Endothelial cell of umbilical vein (primary cell): ENCODE data around the gene SLC1A3. TPM values are rescaled to one million over a fixed set of nuclear protein-coding genes. Genes with fewer than 3 reads are reported as not detected.

Experiments used
- BruUV-seq: library from RNA; stranded (reverse); fragments of 400-500 nt; replicated peaks from 2 replicates; lab custom pipeline; 2021; lab: Mats Ljungman, UMichigan
- CTCF ChIA-PET: fragments of 300-600, 350-600 bp; sonication (Branson Sonifier 250); formaldehyde crosslinking; loops from one replicate; lab custom pipeline; 2021; ENCODE audit warnings: antibody characterized with exemption, inconsistent platforms; lab: Charles Lee
- POLR2A ChIA-PET: fragments of 300-600, 350-600 bp; sonication (Branson Sonifier 250); formaldehyde crosslinking; loops from one replicate; lab custom pipeline; 2021; ENCODE audit warnings: antibody characterized with exemption, inconsistent platforms; lab: Charles Lee
- DNase-seq: peaks from one replicate; pipeline ENCODE4 v3.0.0-alpha.2; 2011; ENCODE audit warnings: low read depth, low spot score
- FAIRE-seq: peaks from 2 replicates; lab custom pipeline; 2011; peaks lifted over from hg19 to GRCh38; lab: Jason Lieb, UNC
- H2AFZ ChIP-seq: 2 replicates; pipeline ENCODE4 v1.6.0; 2012; ENCODE audit warnings: low read depth, low read length, control low read depth, inconsistent platforms
- H3K27ac ChIP-seq: 2 replicates; pipeline ENCODE4 v1.5.1; 2011; ENCODE audit warnings: low read depth, mild to moderate bottlenecking, control low read depth, low read length, moderate library complexity; ENCODE audit not compliant: insufficient read depth
- H3K27me3 ChIP-seq, 2 experiments: 2 replicates each; pipeline versions ENCODE4 v1.6.0 to v1.6.1; 2011; ENCODE audit warnings: low read length in 2 of 2, mixed read lengths in 1 of 2; ENCODE audit not compliant: control insufficient read depth in 2 of 2, insufficient read depth in 2 of 2
- H3K36me3 ChIP-seq, 2 experiments: 2 replicates in 1 of 2; 3 replicates in 1 of 2; pipeline ENCODE4 v1.5.1; 2011; ENCODE audit warnings: low read length in 2 of 2, mild to moderate bottlenecking in 1 of 2, moderate library complexity in 1 of 2; ENCODE audit not compliant: control insufficient read depth in 2 of 2, insufficient read depth in 2 of 2; ENCODE audit errors: extremely low read depth in 1 of 2
- H3K4me1 ChIP-seq: 3 replicates; pipeline ENCODE4 v1.5.1; 2011; ENCODE audit warnings: mild to moderate bottlenecking, low read length; ENCODE audit not compliant: control insufficient read depth, insufficient read depth; ENCODE audit errors: extremely low read depth
- H3K4me2 ChIP-seq: 2 replicates; pipeline ENCODE4 v1.6.1; 2011; ENCODE audit warnings: low read length, control low read depth, mixed read lengths; ENCODE audit not compliant: insufficient read depth
- H3K4me3 ChIP-seq, 3 experiments: fragments of 200-600 bp in 1 of 3; sonication (generic), shearing (Covaris generic) in 1 of 3; replicated peaks in 1 of 3; 2 replicates each; pipeline ENCODE4 v1.5.1; 2011 to 2016; ENCODE audit warnings: control low read depth in 3 of 3, low read length in 3 of 3, mild to moderate bottlenecking in 2 of 3, inconsistent platforms in 1 of 3, low read depth in 1 of 3, moderate library complexity in 1 of 3; ENCODE audit not compliant: insufficient read depth in 1 of 3
- H3K79me2 ChIP-seq: 2 replicates; pipeline ENCODE4 v1.6.0; 2012; ENCODE audit warnings: low read length, inconsistent platforms; ENCODE audit not compliant: control insufficient read depth, insufficient read depth
- H3K9ac ChIP-seq: replicated peaks from 2 replicates; pipeline ENCODE3; 2011; ENCODE audit warnings: low read length, control low read depth; ENCODE audit not compliant: insufficient read depth; ENCODE audit errors: extremely low read depth
- H3K9me1 ChIP-seq: replicated peaks from 3 replicates; pipeline ENCODE4 v1.6.0; 2011; ENCODE audit warnings: mild to moderate bottlenecking, low read length; ENCODE audit not compliant: control insufficient read depth, insufficient read depth; ENCODE audit errors: extremely low read depth
- H3K9me3 ChIP-seq: replicated peaks from 2 replicates; pipeline ENCODE4 v1.5.1; 2012; ENCODE audit warnings: low read length, inconsistent platforms; ENCODE audit not compliant: control insufficient read depth, insufficient read depth
- H4K20me1 ChIP-seq: replicated peaks from 2 replicates; pipeline ENCODE3; 2011; ENCODE audit warnings: mild to moderate bottlenecking, low read length; ENCODE audit not compliant: control insufficient read depth, insufficient read depth; ENCODE audit errors: extremely low read depth
- CTCF ChIP-seq, 2 donors: IDR thresholded peaks; 1 replicate in 1 of 2; 2 replicates in 1 of 2; pipeline ENCODE4 v1.5.1; 2011; ENCODE audit warnings: low read length in 2 of 2, mild to moderate bottlenecking in 2 of 2, moderate library complexity in 2 of 2, control low read depth in 1 of 2, inconsistent platforms in 1 of 2, low read depth in 1 of 2; ENCODE audit not compliant: insufficient read depth in 1 of 2; ENCODE audit errors: extremely low read depth in 1 of 2
- EZH2 ChIP-seq: IDR thresholded peaks from 2 replicates; pipeline ENCODE4 v1.6.1; 2012; ENCODE audit warnings: borderline replicate concordance, low read depth, mild to moderate bottlenecking, moderate library complexity, low read length, inconsistent platforms; ENCODE audit not compliant: severe bottlenecking
- FOS ChIP-seq: IDR thresholded peaks from 2 replicates; pipeline ENCODE4 v1.6.1; 2011; ENCODE audit warnings: mild to moderate bottlenecking, low read length, moderate library complexity, borderline replicate concordance; ENCODE audit not compliant: insufficient read depth
- GATA2 ChIP-seq: IDR thresholded peaks from 2 replicates; pipeline ENCODE4 v1.7.0; 2011; ENCODE audit warnings: low read depth, mild to moderate bottlenecking, moderate library complexity, mixed read lengths, low read length; ENCODE audit not compliant: insufficient read length, insufficient read depth
- JUN ChIP-seq: IDR thresholded peaks from 2 replicates; pipeline ENCODE4 v1.6.1; 2011; ENCODE audit warnings: borderline replicate concordance, low read depth; ENCODE audit not compliant: insufficient read length, insufficient read depth
- MYC ChIP-seq: IDR thresholded peaks from one replicate; pipeline ENCODE4 v1.6.1; 2011; ENCODE audit warnings: mild to moderate bottlenecking, low read depth, low read length
- POLR2A ChIP-seq: IDR thresholded peaks from 2 replicates; pipeline ENCODE4 v1.6.1; 2012; ENCODE audit warnings: low read depth, mild to moderate bottlenecking, control low read depth, low read length
- POLR2AphosphoS5 ChIP-seq: IDR thresholded peaks from 2 replicates; pipeline ENCODE4 v1.6.1; 2012; ENCODE audit warnings: low read depth, mild to moderate bottlenecking, control low read depth, low read length, moderate library complexity; ENCODE audit not compliant: insufficient read depth
- dilution Hi-C: fragments of 300-500 bp; cut with MboI; formaldehyde crosslinking; loops from one replicate; pipeline ENCODE4 v1.15.0; 2019; ENCODE audit warnings: low sequenced_read_pairs; ENCODE audit not compliant: extremely low pct_ligation_motif_present
- intact Hi-C: fragments of 100-400 bp; cut with micrococcal nuclease; formaldehyde crosslinking; loops from one replicate; pipeline ENCODE4 v1.10.0; 2022
- polyA plus RNA-seq, 4 experiments: library from polyadenylated mRNA; depleted of rRNA in 3 of 4; stranded (reverse) in 3 of 4; unstranded in 1 of 4; fragments of >200 nt; gene quantifications; 2 replicates each; pipeline versions ENCODE4 v1.2.1 to v1.2.3, GENCODE V29; 2011 to 2012; ENCODE audit warnings: missing spikeins in 1 of 4
- total RNA-seq: library from RNA; stranded (reverse); gene quantifications from 2 replicates; pipeline ENCODE4 v1.2.3, GENCODE V29; 2021
- TF ChIP-seq, protein P1 (sequence below): IDR thresholded peaks from 2 replicates; pipeline ENCODE4 v1.6.1; 2011; ENCODE audit not compliant: insufficient read depth, insufficient read length

SLC1A3 gene
- total and polyA plus RNA-seq, 2 donors (not counting 3 experiments of a cell fraction or from before 2014, with no cell fraction given), result 0.36 TPM; not detected in 1

GRCh38 chr5:36701085-36701698, 94.8 kb downstream of the SLC1A3 start:
- dilution Hi-C loops, result no loop called here
- TF ChIP-seq MYC (no peak), FOS (no peak), EZH2 (no peak), JUN (no peak), POLR2AphosphoS5 (no peak), GATA2 (no peak), CTCF (IDR thresholded peaks at IDR 0.05; ENCODE audit: extremely low read depth in 1 of 2, insufficient read depth in 1 of 2, low read depth in 1 of 2, low read length in 2 of 2) (no peak), POLR2A (no peak)
- TF ChIP-seq, protein P1, sequence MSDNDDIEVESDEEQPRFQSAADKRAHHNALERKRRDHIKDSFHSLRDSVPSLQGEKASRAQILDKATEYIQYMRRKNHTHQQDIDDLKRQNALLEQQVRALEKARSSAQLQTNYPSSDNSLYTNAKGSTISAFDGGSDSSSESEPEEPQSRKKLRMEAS, result no peak

More at GRCh38 chr5:36701085-36701698, 94.8 kb downstream of the SLC1A3 start:
- no peak overlapping the region for H2AFZ ChIP-seq
- H3K9me1 ChIP-seq, result no peaks in the 10 kb centered on the region
- H3K79me2 ChIP-seq, result no peaks in the 10 kb centered on the region
- FAIRE-seq, result no peak
- no peak for DNase-seq
- H3K27me3 ChIP-seq, result peaks cover 20 to 21% of the 10 kb centered on the region in 2 experiments
- ChIA-PET POLR2A (no interaction called here), CTCF (interaction anchor here (0.9 to 3.6 kb wide), 3 partner anchors 10 to 622 kb away, joined by 3 to 21 read pairs (median 16); no protein-coding TSS in a partner anchor)
- no peaks in the 10 kb centered on the region for H3K36me3 ChIP-seq
- no peak overlapping the region for H3K27ac ChIP-seq
- no peak overlapping the region for H3K4me3 ChIP-seq
- H3K9me3 ChIP-seq, result no peaks in the 10 kb centered on the region
- no peaks in the 10 kb centered on the region for H4K20me1 ChIP-seq
- H3K4me2 ChIP-seq, result no peak overlapping the region
- H3K9ac ChIP-seq, result no peak overlapping the region
- intact Hi-C loops, result no loop called here
- no peaks in the 10 kb centered on the region for H3K4me1 ChIP-seq
- no TSS peak for BruUV-seq
